ENCODE results near the gene KTN1. TPM values are rescaled to one million over a fixed set of nuclear protein-coding genes. Genes with fewer than 3 reads are reported as not detected.

The KTN1 gene
- polyA plus RNA-seq, 3 donors: 4.6 to 31.4 (median 17.9) TPM

DNA sequence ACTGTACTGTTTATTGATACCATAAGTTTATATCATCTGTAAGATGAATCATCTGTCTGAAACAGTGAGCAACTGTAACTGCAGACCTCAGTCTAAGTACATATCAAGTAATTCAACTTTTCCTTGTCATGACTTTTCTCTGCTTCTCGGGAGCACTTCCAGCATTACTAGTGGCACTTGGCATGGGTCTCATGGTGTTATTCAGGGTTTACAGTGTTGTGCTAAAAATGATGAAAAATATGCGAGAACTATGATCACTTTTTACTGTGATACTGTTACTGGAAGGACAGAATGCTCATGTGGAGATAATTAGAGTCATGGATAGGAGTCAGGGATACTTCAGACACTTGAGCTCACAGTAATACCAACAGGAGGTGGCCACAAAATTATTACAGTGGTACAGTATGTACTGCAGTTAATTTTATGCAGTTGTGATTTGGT is 8.3 kb downstream of the KTN1 start:
- intact Hi-C loops (cut with micrococcal nuclease): no loop called here
- H3K9me3 ChIP-seq (replicated peaks in 1 of 2; ENCODE audit: control insufficient read depth in 1 of 2, insufficient read depth in 1 of 2, low read length in 2 of 2): no peaks in the 10 kb centered on the region
- H3K4me3 ChIP-seq (replicated peaks in 1 of 3; ENCODE audit: low read depth in 2 of 3, low read length in 3 of 3): no peak overlapping the region
- H3K4me2 ChIP-seq (replicated peaks; ENCODE audit: extremely low read depth, low read length, poor library complexity, severe bottlenecking): no peak overlapping the region
- Mint-ChIP-seq H3K9me3 (no peaks in the 10 kb centered on the region), H3K4me3 (no peak overlapping the region), H3K27me3 (ENCODE audit: low read depth in 3 of 3) (no peaks in the 10 kb centered on the region), H3K27ac (no peak overlapping the region), H3K4me1 (peaks cover 20% of the 10 kb centered on the region), H3K36me3 (peaks cover 6 to 14% of the 10 kb centered on the region in 2 donors)
- 100% methylated on average over 1 of the region's 2 CpGs for WGBS (ENCODE audit: insufficient coverage)
- no peak overlapping the region for H3K27ac ChIP-seq (ENCODE audit: low read depth in 1 of 2, low read length in 2 of 2)
- no peak overlapping the region for H3K9ac ChIP-seq (ENCODE audit: insufficient read depth, low read length, poor library complexity, severe bottlenecking)
- no peaks in the 10 kb centered on the region for H3K27me3 ChIP-seq (ENCODE audit: control insufficient read depth in 2 of 2, insufficient read depth in 2 of 2, low read length in 2 of 2)
- no peak overlapping the region for H2AFZ ChIP-seq (ENCODE audit: insufficient read depth, low read depth, low read length, poor library complexity, severe bottlenecking)
- H3K4me1 ChIP-seq (ENCODE audit: control insufficient read depth in 1 of 2, insufficient read depth in 2 of 2, low read length in 2 of 2): peaks cover 12 to 13% of the 10 kb centered on the region in 2 donors
- H3K79me2 ChIP-seq (ENCODE audit: insufficient read depth, low read length): peaks cover 99% of the 10 kb centered on the region
- H4K20me1 ChIP-seq (ENCODE audit: insufficient read depth, low read length): peaks cover 94% of the 10 kb centered on the region
- DNase-seq: no peak
- no peaks in the 10 kb centered on the region for H3K36me3 ChIP-seq (replicated peaks in 1 of 2; ENCODE audit: control insufficient read depth in 1 of 2, insufficient read depth in 2 of 2, low read length in 2 of 2)
- TF ChIP-seq, protein P1, sequence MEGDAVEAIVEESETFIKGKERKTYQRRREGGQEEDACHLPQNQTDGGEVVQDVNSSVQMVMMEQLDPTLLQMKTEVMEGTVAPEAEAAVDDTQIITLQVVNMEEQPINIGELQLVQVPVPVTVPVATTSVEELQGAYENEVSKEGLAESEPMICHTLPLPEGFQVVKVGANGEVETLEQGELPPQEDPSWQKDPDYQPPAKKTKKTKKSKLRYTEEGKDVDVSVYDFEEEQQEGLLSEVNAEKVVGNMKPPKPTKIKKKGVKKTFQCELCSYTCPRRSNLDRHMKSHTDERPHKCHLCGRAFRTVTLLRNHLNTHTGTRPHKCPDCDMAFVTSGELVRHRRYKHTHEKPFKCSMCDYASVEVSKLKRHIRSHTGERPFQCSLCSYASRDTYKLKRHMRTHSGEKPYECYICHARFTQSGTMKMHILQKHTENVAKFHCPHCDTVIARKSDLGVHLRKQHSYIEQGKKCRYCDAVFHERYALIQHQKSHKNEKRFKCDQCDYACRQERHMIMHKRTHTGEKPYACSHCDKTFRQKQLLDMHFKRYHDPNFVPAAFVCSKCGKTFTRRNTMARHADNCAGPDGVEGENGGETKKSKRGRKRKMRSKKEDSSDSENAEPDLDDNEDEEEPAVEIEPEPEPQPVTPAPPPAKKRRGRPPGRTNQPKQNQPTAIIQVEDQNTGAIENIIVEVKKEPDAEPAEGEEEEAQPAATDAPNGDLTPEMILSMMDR (IDR thresholded peaks at IDR 0.05): no peak

DNA sequence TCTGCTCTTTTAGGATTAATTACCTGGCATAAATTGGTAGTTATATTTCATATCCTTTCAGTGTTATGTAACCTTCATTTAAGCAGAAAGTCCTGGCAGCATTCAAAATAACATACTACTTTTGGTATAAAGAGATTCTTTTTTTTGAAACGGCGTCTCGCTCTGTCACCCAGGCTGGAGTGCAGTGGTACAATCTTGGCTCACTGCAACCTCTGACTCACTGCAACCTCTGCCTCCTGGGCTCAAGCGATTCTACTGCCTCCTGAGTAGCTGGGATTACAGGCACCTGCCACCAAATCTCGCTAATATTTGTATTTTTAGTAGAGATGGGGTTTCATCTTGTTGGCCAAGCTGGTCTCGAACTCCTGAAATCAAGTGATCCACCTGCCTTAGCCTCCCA is 9.2 kb downstream of the KTN1 start:
- Mint-ChIP-seq H3K4me1 (peaks cover 24% of the 10 kb centered on the region), H3K27ac (no peak overlapping the region), H3K27me3 (ENCODE audit: low read depth in 3 of 3) (no peaks in the 10 kb centered on the region), H3K9me3 (no peaks in the 10 kb centered on the region), H3K36me3 (peaks cover 6 to 14% of the 10 kb centered on the region in 2 donors), H3K4me3 (no peak overlapping the region)
- Histone ChIP-seq H3K4me2 (replicated peaks; ENCODE audit: extremely low read depth, low read length, poor library complexity, severe bottlenecking) (no peak overlapping the region), H3K4me3 (replicated peaks in 1 of 3; ENCODE audit: low read depth in 2 of 3, low read length in 3 of 3) (no peak overlapping the region), H3K36me3 (replicated peaks in 1 of 2; ENCODE audit: control insufficient read depth in 1 of 2, insufficient read depth in 2 of 2, low read length in 2 of 2) (no peaks in the 10 kb centered on the region), H4K20me1 (ENCODE audit: insufficient read depth, low read length) (peaks cover 94% of the 10 kb centered on the region), H3K79me2 (ENCODE audit: insufficient read depth, low read length) (peaks cover 99% of the 10 kb centered on the region), H3K27ac (ENCODE audit: low read depth in 1 of 2, low read length in 2 of 2) (no peak overlapping the region), H2AFZ (ENCODE audit: insufficient read depth, low read depth, low read length, poor library complexity, severe bottlenecking) (no peak overlapping the region), H3K4me1 (ENCODE audit: control insufficient read depth in 1 of 2, insufficient read depth in 2 of 2, low read length in 2 of 2) (peaks cover 3 to 4% of the 10 kb centered on the region in 2 donors), H3K27me3 (ENCODE audit: control insufficient read depth in 2 of 2, insufficient read depth in 2 of 2, low read length in 2 of 2) (no peaks in the 10 kb centered on the region), H3K9ac (ENCODE audit: insufficient read depth, low read length, poor library complexity, severe bottlenecking) (no peak overlapping the region), H3K9me3 (replicated peaks in 1 of 2; ENCODE audit: control insufficient read depth in 1 of 2, insufficient read depth in 1 of 2, low read length in 2 of 2) (no peaks in the 10 kb centered on the region)
- TF ChIP-seq, protein P1 (IDR thresholded peaks at IDR 0.05): no peak
- no peak for DNase-seq
- WGBS (ENCODE audit: insufficient coverage): 100% methylated on average over 3 of the region's 6 CpGs
- intact Hi-C loops (cut with micrococcal nuclease): no loop called here

All from CD14-positive monocyte (primary cell).